Upper lobe of left lung (tissue), 4 donors: ENCODE results near the gene DPYSL3.
A peak's percentile ranks its signal among the peaks of the same experiment; 100 is the strongest.

Experiments used
- POLR2A ChIP-seq, 4 donors: fragments of 450-650 bp; IDR thresholded peaks; one replicate each; pipeline ENCODE4 v1.5.1; 2016 to 2017; ENCODE audit warnings: antibody characterized with exemption in 4 of 4, mild to moderate bottlenecking in 2 of 4
- POLR2AphosphoS5 ChIP-seq, 2 donors: sonication (generic); formaldehyde crosslinking; IDR thresholded peaks; one replicate each; pipeline ENCODE4 v1.5.1; 2017; ENCODE audit warnings: antibody characterized with exemption in 2 of 2
- TF ChIP-seq, protein P1 (sequence below), 6 experiments: fragments of 450-650 bp in 4 of 6; fragments of 200-600 bp in 2 of 6; sonication (generic) in 2 of 6; IDR thresholded peaks; one replicate each; pipeline ENCODE4 v1.5.1; 2016 to 2019; ENCODE audit warnings: antibody characterized with exemption in 6 of 6

DNA sequence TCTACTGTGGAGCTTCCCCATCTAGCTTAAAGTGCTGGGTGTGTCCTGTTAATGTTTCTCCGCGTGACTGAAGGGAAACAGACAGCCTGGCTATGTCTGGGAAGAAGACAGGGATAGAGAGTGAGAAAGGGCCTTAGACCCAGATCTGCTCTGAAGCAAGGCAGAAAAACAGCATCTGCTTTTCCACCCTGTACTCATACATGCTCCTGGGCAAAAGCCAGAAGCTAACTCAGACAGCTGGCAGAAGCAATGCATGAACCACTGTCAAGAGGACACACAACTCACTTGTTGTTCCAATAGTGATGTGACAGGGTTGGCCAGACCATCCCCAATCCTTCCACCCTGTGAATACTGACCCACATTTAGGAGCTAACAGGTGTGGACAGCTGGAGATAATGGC, 63.3 kb downstream of the DPYSL3 start:
- TF ChIP-seq, protein P1, sequence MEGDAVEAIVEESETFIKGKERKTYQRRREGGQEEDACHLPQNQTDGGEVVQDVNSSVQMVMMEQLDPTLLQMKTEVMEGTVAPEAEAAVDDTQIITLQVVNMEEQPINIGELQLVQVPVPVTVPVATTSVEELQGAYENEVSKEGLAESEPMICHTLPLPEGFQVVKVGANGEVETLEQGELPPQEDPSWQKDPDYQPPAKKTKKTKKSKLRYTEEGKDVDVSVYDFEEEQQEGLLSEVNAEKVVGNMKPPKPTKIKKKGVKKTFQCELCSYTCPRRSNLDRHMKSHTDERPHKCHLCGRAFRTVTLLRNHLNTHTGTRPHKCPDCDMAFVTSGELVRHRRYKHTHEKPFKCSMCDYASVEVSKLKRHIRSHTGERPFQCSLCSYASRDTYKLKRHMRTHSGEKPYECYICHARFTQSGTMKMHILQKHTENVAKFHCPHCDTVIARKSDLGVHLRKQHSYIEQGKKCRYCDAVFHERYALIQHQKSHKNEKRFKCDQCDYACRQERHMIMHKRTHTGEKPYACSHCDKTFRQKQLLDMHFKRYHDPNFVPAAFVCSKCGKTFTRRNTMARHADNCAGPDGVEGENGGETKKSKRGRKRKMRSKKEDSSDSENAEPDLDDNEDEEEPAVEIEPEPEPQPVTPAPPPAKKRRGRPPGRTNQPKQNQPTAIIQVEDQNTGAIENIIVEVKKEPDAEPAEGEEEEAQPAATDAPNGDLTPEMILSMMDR (IDR thresholded peaks at IDR 0.05) = no peak
- TF ChIP-seq POLR2A (IDR thresholded peaks at IDR 0.05) = no peak
- peak in 1 of 2 donors; percentile 34 for TF ChIP-seq POLR2AphosphoS5 (IDR thresholded peaks at IDR 0.05)
